RWPE1 (cell line): Measurements from ENCODE around the gene CHD9.
"Not testable (repeated sequence)": the region's sequence is repeated elsewhere in the genome, so short reads cannot be mapped to it uniquely, and the experiment has no call there.

Source experiments
- CTCF ChIA-PET: fragments of 350-600 bp; sonication (Branson Sonifier 250); formaldehyde crosslinking; extraction: SDS; loops from one replicate; lab custom pipeline; 2021; lab: Yijun Ruan, JAX
- POLR2A ChIA-PET: fragments of 400-600 bp; formaldehyde crosslinking; extraction: SDS; loops from one replicate; lab custom pipeline; 2020; ENCODE audit warnings: antibody characterized with exemption; ENCODE audit not compliant: low non-redundant PET; lab: Yijun Ruan, JAX
- DNase-seq: peaks from one replicate; pipeline ENCODE4 v3.0.0; 2012; ENCODE audit warnings: low spot score
- H3K27ac ChIP-seq: fragments of 450-650 bp; 2 replicates; pipeline ENCODE4 v1.5.1; 2017
- CTCF ChIP-seq: fragments of 450-650 bp; conservative IDR thresholded peaks from 2 replicates; pipeline ENCODE4 v1.5.1; 2017; ENCODE audit warnings: low read depth, mild to moderate bottlenecking

The CHD9 gene

GRCh38 chr16:53249331-53249730 is 194.5 kb downstream of the CHD9 start:
- TF ChIP-seq CTCF = no peak
- no peak for DNase-seq
- no peak overlapping the region for H3K27ac ChIP-seq
- CTCF ChIA-PET = no interaction called here
- POLR2A ChIA-PET = no interaction called here

GRCh38 chr16:53257001-53257400 is 202.2 kb downstream of the CHD9 start:
- H3K27ac ChIP-seq = no peak overlapping the region
- CTCF ChIA-PET = no interaction called here

GRCh38 chr16:53258809-53259208 is 204.0 kb downstream of the CHD9 start:
- DNase-seq = no peak
- ChIA-PET CTCF (interaction anchor here (0.6 kb wide), 1 partner anchor 17 kb away, joined by 3 read pairs; no protein-coding TSS in a partner anchor), POLR2A (no interaction called here)
- TF ChIP-seq CTCF = no peak
- H3K27ac ChIP-seq = no peak overlapping the region

More at GRCh38 chr16:53257001-53257400, 202.2 kb downstream of the CHD9 start:
- peak; percentile 54 for DNase-seq
- TF ChIP-seq CTCF = no peak
- POLR2A ChIA-PET = no interaction called here

- ChIA-PET POLR2A (no interaction called here), CTCF (no interaction called here)
- DNase-seq = no peak
- TF ChIP-seq CTCF = no peak
- H3K27ac ChIP-seq = no peak overlapping the region
Observed at GRCh38 chr16:53261276-53261675, 206.5 kb downstream of the CHD9 start.

- ChIA-PET POLR2A (no interaction called here), CTCF (no interaction called here)
- H3K27ac ChIP-seq = no peak overlapping the region
- TF ChIP-seq CTCF = no peak
- no peak for DNase-seq
Observed at GRCh38 chr16:53262645-53263044, 207.9 kb downstream of the CHD9 start.

- no peak for TF ChIP-seq CTCF
- CTCF ChIA-PET = no interaction called here
- no peak overlapping the region for H3K27ac ChIP-seq
- DNase-seq = no peak
- POLR2A ChIA-PET = no interaction called here
Observed at GRCh38 chr16:53266156-53266555, 211.4 kb downstream of the CHD9 start.

- H3K27ac ChIP-seq, CTCF ChIA-PET, DNase-seq, POLR2A ChIA-PET: not testable (repeated sequence)
Observed at GRCh38 chr16:53278498-53278897, 223.7 kb downstream of the CHD9 start.
